GM21529 (cell line): Measurements from ENCODE around the gene PCK1.

Source experiments
- ATAC-seq: cut with Tn5 transposase; IDR thresholded peaks from one replicate; pipeline ENCODE4 v1.9.1; 2021; ENCODE audit not compliant: unreplicated experiment

The PCK1 gene

GRCh38 chr20:57600320-57601210, 39.7 kb downstream of the PCK1 start:
- ATAC-seq: peak; percentile 53

- ATAC-seq: no peak
Observed at GRCh38 chr20:57601211-57601570, 40.3 kb downstream of the PCK1 start.

GRCh38 chr20:57601737-57602136, 40.8 kb downstream of the PCK1 start:
- ATAC-seq: no peak

GRCh38 chr20:57603120-57603519, 42.2 kb downstream of the PCK1 start:
- no peak for ATAC-seq

- no peak for ATAC-seq
Observed at GRCh38 chr20:57605045-57605444, 44.1 kb downstream of the PCK1 start.

GRCh38 chr20:57605878-57606277, 45.0 kb downstream of the PCK1 start:
- no peak for ATAC-seq

GRCh38 chr20:57608516-57608915, 47.6 kb downstream of the PCK1 start:
- no peak for ATAC-seq

- ATAC-seq: no peak
Observed at GRCh38 chr20:57609086-57609841, 48.4 kb downstream of the PCK1 start.

GRCh38 chr20:57609842-57610167, 48.9 kb downstream of the PCK1 start:
- no peak for ATAC-seq

- ATAC-seq: no peak
Observed at GRCh38 chr20:57610261-57610952, 49.5 kb downstream of the PCK1 start.

- ATAC-seq: no peak
Observed at GRCh38 chr20:57611586-57612311, 50.8 kb downstream of the PCK1 start.

GRCh38 chr20:57612436-57612835, 51.5 kb downstream of the PCK1 start:
- no peak for ATAC-seq

GRCh38 chr20:57612916-57613315, 52.0 kb downstream of the PCK1 start:
- ATAC-seq: no peak

- no peak for ATAC-seq
Observed at GRCh38 chr20:57613481-57613921, 52.6 kb downstream of the PCK1 start.

- ATAC-seq: no peak
Observed at GRCh38 chr20:57614490-57615444, 53.9 kb downstream of the PCK1 start.

GRCh38 chr20:57615445-57615811, 54.5 kb downstream of the PCK1 start:
- ATAC-seq: no peak

GRCh38 chr20:57616143-57616951, 55.4 kb downstream of the PCK1 start:
- no peak for ATAC-seq

- ATAC-seq: no peak
Observed at GRCh38 chr20:57617079-57617795, 56.3 kb downstream of the PCK1 start.
